SK-N-SH (cell line): Measurements from ENCODE around the gene GMPPB. TPM values are rescaled to one million over a fixed set of nuclear protein-coding genes. Genes with fewer than 3 reads are reported as not detected.

ENCODE experiments used
- CTCF ChIA-PET: fragments of 300-600, 350-600 bp; formaldehyde crosslinking; extraction: SDS; loops from one replicate; lab custom pipeline; 2021; lab: Yijun Ruan, JAX
- POLR2A ChIA-PET: fragments of 350-600 bp; sonication (Branson Sonifier 250); formaldehyde crosslinking; extraction: SDS; loops from one replicate; lab custom pipeline; 2020; ENCODE audit warnings: antibody characterized with exemption, inconsistent platforms; lab: Yijun Ruan, JAX
- DNase-seq: peaks from one replicate; pipeline ENCODE4 v3.0.0; 2012
- H2AFZ ChIP-seq: fragments of 200-600 bp; sonication (generic); 2 replicates; pipeline ENCODE4 v1.8.1; 2016; ENCODE audit warnings: antibody characterized with exemption, mild to moderate bottlenecking, low read depth
- H3F3A ChIP-seq: fragments of 200-600 bp; sonication (generic); replicated peaks from 2 replicates; pipeline ENCODE3; 2016; ENCODE audit warnings: antibody characterized with exemption, mild to moderate bottlenecking; ENCODE audit not compliant: insufficient read depth
- H3K27ac ChIP-seq, 2 experiments: fragments of 200-500 bp in 1 of 2; fragments of 200-600 bp in 1 of 2; sonication (Bioruptor generic) in 1 of 2; sonication (generic), shearing (Covaris generic) in 1 of 2; 2 replicates each; pipeline versions ENCODE4 v1.5.1 to v1.6.1; 2014 to 2016; ENCODE audit warnings: low read depth in 2 of 2, inconsistent platforms in 1 of 2, low read length in 1 of 2, mild to moderate bottlenecking in 1 of 2, mixed read lengths in 1 of 2
- H3K27me3 ChIP-seq: fragments of 200-600 bp; sonication (generic), shearing (Covaris generic); 2 replicates; pipeline ENCODE4 v1.6.1; 2016; ENCODE audit warnings: mixed run types; ENCODE audit not compliant: insufficient read depth
- H3K36me3 ChIP-seq, 2 experiments: fragments of 200-500 bp in 1 of 2; fragments of 200-600 bp in 1 of 2; sonication (Bioruptor generic) in 1 of 2; sonication (generic) in 1 of 2; replicated peaks in 1 of 2; 2 replicates each; pipeline versions ENCODE3 to v1.5.1; 2014 to 2016; ENCODE audit warnings: low read length in 1 of 2, mild to moderate bottlenecking in 1 of 2; ENCODE audit not compliant: insufficient read depth in 2 of 2, control insufficient read depth in 1 of 2
- H3K4me1 ChIP-seq, 2 experiments: fragments of 200-500 bp in 1 of 2; fragments of 200-600 bp in 1 of 2; sonication (Bioruptor generic) in 1 of 2; sonication (generic), shearing (Covaris generic) in 1 of 2; 2 replicates each; pipeline versions ENCODE4 v1.5.1 to v1.6.1; 2014 to 2016; ENCODE audit warnings: low read depth in 1 of 2, low read length in 1 of 2, mixed run types in 1 of 2; ENCODE audit not compliant: insufficient read depth in 2 of 2, control insufficient read depth in 1 of 2
- H3K4me2 ChIP-seq: fragments of 200-600 bp; sonication (generic), shearing (Covaris generic); 2 replicates; pipeline ENCODE4 v1.6.1; 2017; ENCODE audit warnings: mixed run types
- H3K4me3 ChIP-seq, 2 experiments: fragments of 200-500 bp in 1 of 2; fragments of 200-600 bp in 1 of 2; sonication (Bioruptor generic) in 1 of 2; sonication (generic), shearing (Covaris generic) in 1 of 2; 2 replicates each; pipeline versions ENCODE4 v1.5.1 to v1.8.1; 2014 to 2016; ENCODE audit warnings: low read depth in 2 of 2, inconsistent platforms in 1 of 2, low read length in 1 of 2, mild to moderate bottlenecking in 1 of 2, mixed read lengths in 1 of 2, moderate library complexity in 1 of 2
- H3K79me2 ChIP-seq: fragments of 200-600 bp; sonication (generic); 2 replicates; pipeline ENCODE4 v1.8.1; 2017; ENCODE audit warnings: mild to moderate bottlenecking; ENCODE audit not compliant: insufficient read depth
- H3K9ac ChIP-seq: fragments of 200-600 bp; sonication (generic); 2 replicates; pipeline ENCODE4 v1.6.1; 2017; ENCODE audit warnings: mixed run types
- H3K9me2 ChIP-seq: fragments of 200-600 bp; sonication (generic); 2 replicates; pipeline ENCODE4 v1.6.1; 2017; ENCODE audit warnings: mixed run types
- H3K9me3 ChIP-seq: fragments of 200-600 bp; sonication (generic); 2 replicates; pipeline ENCODE4 v1.6.1; 2017; ENCODE audit warnings: mixed run types, mild to moderate bottlenecking, moderate library complexity
- H4K20me1 ChIP-seq: fragments of 200-600 bp; sonication (generic); 2 replicates; pipeline ENCODE4 v1.6.1; 2017; ENCODE audit warnings: mild to moderate bottlenecking, mixed run types; ENCODE audit not compliant: insufficient read depth
- EP300 ChIP-seq, 2 experiments: IDR thresholded peaks; 2 replicates each; pipeline versions ENCODE4 v1.4.0 to v1.6.1; 2012; ENCODE audit warnings: borderline replicate concordance in 1 of 2, low read depth in 1 of 2, low read length in 1 of 2
- FOXM1 ChIP-seq: IDR thresholded peaks from 2 replicates; pipeline ENCODE4 v1.4.0; 2012; ENCODE audit warnings: low read depth, mild to moderate bottlenecking
- GABPA ChIP-seq: IDR thresholded peaks from 2 replicates; pipeline ENCODE4 v1.4.0; 2012; ENCODE audit warnings: low read depth, mild to moderate bottlenecking
- GATA2 ChIP-seq: sonication (generic); formaldehyde crosslinking; IDR thresholded peaks from 2 replicates; pipeline ENCODE4 v1.5.0; 2020; ENCODE audit warnings: mild to moderate bottlenecking, missing genetic modification reagents
- NRF1 ChIP-seq: IDR thresholded peaks from 2 replicates; pipeline ENCODE4 v1.6.1; 2012; ENCODE audit warnings: low read depth, mild to moderate bottlenecking, low read length
- POLR2AphosphoS5 ChIP-seq: IDR thresholded peaks from 2 replicates; pipeline ENCODE4 v1.6.1; 2012; ENCODE audit warnings: low read depth, low read length
- RAD21 ChIP-seq: IDR thresholded peaks from 2 replicates; pipeline ENCODE4 v1.6.1; 2012; ENCODE audit warnings: mild to moderate bottlenecking, low read length
- RXRA ChIP-seq: IDR thresholded peaks from 2 replicates; pipeline ENCODE4 v1.4.0; 2012; ENCODE audit warnings: low read depth, mild to moderate bottlenecking, borderline replicate concordance
- TAF1 ChIP-seq: IDR thresholded peaks from 2 replicates; pipeline ENCODE4 v1.6.1; 2012; ENCODE audit warnings: low read depth, mild to moderate bottlenecking, low read length, moderate library complexity, borderline replicate concordance
- TCF12 ChIP-seq: IDR thresholded peaks from 2 replicates; pipeline ENCODE4 v1.4.0; 2012
- WGBS: methylation state at CpG from one replicate; pipeline ENCODE4 v1.1.6; 2017; ENCODE audit warnings: low lambda C conversion rate; 5-methylcytosine and 5-hydroxymethylcytosine counted together
- polyA plus RNA-seq, 3 experiments: library from polyadenylated mRNA; depleted of rRNA; stranded (reverse); fragments of >200 nt; gene quantifications; 2 replicates each; pipeline ENCODE4 v1.2.3, GENCODE V29; 2012
- TF ChIP-seq, protein P1 (sequence below): IDR thresholded peaks from 2 replicates; pipeline ENCODE4 v1.6.1; 2012; ENCODE audit warnings: mild to moderate bottlenecking, low read depth, low read length, moderate library complexity
- TF ChIP-seq, protein P2 (sequence below): IDR thresholded peaks from 2 replicates; pipeline ENCODE4 v1.4.0; 2012; ENCODE audit warnings: low read depth, borderline replicate concordance
- TF ChIP-seq, protein P3 (sequence below): IDR thresholded peaks from 2 replicates; pipeline ENCODE4 v1.4.0; 2012; ENCODE audit warnings: low read depth
- TF ChIP-seq, protein P4 (sequence below): IDR thresholded peaks from 2 replicates; pipeline ENCODE4 v1.4.0; 2012; ENCODE audit warnings: low read depth, borderline replicate concordance
- TF ChIP-seq, protein P5 (sequence below): fragments of 200-600 bp; sonication (generic); IDR thresholded peaks from 2 replicates; pipeline ENCODE4 v1.6.1; 2017; ENCODE audit warnings: antibody characterized with exemption, mild to moderate bottlenecking, moderate library complexity

Gene GMPPB
- polyA plus RNA-seq, 1 of the 3 experiments (the other 2 are of a cell fraction) = 25.1 TPM

DNA sequence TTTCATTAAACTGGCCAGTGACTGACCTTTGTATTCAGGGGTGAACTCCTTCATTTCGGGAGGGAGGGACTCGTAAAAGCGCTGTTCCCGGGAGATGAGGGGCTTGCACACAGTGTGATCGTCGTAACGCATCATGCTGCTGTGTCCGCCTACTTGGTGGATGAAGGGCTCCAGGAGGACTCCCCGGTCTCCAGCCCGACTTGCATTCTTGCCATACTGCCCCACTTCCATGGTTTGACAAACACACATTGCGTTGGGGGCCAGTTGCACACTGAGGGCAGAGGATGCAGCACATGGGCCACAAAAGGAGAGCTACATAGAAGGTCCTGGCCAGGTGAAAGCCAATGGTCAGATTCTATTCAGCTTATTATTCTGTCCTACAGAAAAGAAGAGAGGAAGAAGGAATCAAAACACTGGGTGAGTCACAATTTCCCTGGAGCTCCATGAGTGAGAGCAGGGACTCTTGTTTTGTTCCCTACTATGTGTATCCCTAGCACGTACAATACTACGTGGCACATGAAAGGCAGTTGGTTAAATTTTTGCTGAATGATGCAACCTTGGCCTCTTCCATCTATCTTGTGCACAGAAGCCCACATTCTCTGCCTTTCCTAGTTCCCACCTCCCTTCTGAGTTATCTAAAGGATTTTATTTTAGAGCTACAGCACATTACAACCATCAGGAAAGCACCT is 24.2 kb upstream of the GMPPB start (continued):
- TF ChIP-seq, protein P1, sequence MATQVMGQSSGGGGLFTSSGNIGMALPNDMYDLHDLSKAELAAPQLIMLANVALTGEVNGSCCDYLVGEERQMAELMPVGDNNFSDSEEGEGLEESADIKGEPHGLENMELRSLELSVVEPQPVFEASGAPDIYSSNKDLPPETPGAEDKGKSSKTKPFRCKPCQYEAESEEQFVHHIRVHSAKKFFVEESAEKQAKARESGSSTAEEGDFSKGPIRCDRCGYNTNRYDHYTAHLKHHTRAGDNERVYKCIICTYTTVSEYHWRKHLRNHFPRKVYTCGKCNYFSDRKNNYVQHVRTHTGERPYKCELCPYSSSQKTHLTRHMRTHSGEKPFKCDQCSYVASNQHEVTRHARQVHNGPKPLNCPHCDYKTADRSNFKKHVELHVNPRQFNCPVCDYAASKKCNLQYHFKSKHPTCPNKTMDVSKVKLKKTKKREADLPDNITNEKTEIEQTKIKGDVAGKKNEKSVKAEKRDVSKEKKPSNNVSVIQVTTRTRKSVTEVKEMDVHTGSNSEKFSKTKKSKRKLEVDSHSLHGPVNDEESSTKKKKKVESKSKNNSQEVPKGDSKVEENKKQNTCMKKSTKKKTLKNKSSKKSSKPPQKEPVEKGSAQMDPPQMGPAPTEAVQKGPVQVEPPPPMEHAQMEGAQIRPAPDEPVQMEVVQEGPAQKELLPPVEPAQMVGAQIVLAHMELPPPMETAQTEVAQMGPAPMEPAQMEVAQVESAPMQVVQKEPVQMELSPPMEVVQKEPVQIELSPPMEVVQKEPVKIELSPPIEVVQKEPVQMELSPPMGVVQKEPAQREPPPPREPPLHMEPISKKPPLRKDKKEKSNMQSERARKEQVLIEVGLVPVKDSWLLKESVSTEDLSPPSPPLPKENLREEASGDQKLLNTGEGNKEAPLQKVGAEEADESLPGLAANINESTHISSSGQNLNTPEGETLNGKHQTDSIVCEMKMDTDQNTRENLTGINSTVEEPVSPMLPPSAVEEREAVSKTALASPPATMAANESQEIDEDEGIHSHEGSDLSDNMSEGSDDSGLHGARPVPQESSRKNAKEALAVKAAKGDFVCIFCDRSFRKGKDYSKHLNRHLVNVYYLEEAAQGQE = no peak

DNA sequence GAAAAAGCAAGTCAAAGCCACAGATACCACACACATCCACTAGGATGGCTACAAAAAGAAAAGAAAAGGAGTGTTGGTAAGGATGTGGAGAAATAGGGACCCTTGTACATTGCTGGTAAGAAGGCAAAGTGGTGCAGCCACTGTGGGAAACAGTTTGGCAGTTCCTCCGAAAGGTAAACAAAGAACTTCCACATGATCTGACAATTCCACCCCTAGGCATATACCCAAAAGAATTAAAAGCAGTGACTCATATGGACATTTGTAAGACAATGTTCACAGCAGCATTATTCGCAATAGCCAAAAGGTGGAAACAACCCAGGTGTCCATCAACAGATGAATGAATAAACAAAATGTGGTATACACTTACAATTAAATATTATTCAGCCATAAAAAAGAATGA is 22.2 kb upstream of the GMPPB start:
- Histone ChIP-seq H3K4me1 (no peaks in the 10 kb centered on the region), H4K20me1 (peaks cover 23% of the 10 kb centered on the region), H3K36me3 (peaks cover 14 to 15% of the 10 kb centered on the region in 2 experiments), H3K79me2 (peaks cover 74% of the 10 kb centered on the region), H3K9me2 (no peaks in the 10 kb centered on the region), H3K27me3 (no peaks in the 10 kb centered on the region), H3K4me3 (no peak overlapping the region), H3F3A (peaks cover 9% of the 10 kb centered on the region), H2AFZ (no peak overlapping the region), H3K9ac (no peak overlapping the region), H3K4me2 (no peak overlapping the region), H3K27ac (no peak overlapping the region), H3K9me3 (no peaks in the 10 kb centered on the region)
- POLR2A ChIA-PET = no interaction called here
- CTCF ChIA-PET = no interaction called here
- no peak for DNase-seq
- no peak for TF ChIP-seq RXRA
- no peak for TF ChIP-seq RAD21
- TF ChIP-seq GABPA = no peak
- TF ChIP-seq NRF1 = no peak
- TF ChIP-seq, protein P2, sequence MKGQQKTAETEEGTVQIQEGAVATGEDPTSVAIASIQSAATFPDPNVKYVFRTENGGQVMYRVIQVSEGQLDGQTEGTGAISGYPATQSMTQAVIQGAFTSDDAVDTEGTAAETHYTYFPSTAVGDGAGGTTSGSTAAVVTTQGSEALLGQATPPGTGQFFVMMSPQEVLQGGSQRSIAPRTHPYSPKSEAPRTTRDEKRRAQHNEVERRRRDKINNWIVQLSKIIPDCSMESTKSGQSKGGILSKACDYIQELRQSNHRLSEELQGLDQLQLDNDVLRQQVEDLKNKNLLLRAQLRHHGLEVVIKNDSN = no peak
- TF ChIP-seq, protein P3, sequence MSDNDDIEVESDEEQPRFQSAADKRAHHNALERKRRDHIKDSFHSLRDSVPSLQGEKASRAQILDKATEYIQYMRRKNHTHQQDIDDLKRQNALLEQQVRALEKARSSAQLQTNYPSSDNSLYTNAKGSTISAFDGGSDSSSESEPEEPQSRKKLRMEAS = no peak
- no peak for TF ChIP-seq GATA2 (CRISPR knock-in tag)
- TF ChIP-seq TAF1 = no peak
- no peak for TF ChIP-seq EP300 (IDR thresholded peaks at IDR 0.05; ENCODE audit: borderline replicate concordance in 1 of 2, low read depth in 1 of 2, low read length in 1 of 2)
- no peak for TF ChIP-seq TCF12
- TF ChIP-seq, protein P4, sequence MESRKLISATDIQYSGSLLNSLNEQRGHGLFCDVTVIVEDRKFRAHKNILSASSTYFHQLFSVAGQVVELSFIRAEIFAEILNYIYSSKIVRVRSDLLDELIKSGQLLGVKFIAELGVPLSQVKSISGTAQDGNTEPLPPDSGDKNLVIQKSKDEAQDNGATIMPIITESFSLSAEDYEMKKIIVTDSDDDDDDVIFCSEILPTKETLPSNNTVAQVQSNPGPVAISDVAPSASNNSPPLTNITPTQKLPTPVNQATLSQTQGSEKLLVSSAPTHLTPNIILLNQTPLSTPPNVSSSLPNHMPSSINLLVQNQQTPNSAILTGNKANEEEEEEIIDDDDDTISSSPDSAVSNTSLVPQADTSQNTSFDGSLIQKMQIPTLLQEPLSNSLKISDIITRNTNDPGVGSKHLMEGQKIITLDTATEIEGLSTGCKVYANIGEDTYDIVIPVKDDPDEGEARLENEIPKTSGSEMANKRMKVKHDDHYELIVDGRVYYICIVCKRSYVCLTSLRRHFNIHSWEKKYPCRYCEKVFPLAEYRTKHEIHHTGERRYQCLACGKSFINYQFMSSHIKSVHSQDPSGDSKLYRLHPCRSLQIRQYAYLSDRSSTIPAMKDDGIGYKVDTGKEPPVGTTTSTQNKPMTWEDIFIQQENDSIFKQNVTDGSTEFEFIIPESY = no peak
- no peak for TF ChIP-seq FOXM1
- TF ChIP-seq POLR2AphosphoS5 = no peak
- TF ChIP-seq, protein P5, sequence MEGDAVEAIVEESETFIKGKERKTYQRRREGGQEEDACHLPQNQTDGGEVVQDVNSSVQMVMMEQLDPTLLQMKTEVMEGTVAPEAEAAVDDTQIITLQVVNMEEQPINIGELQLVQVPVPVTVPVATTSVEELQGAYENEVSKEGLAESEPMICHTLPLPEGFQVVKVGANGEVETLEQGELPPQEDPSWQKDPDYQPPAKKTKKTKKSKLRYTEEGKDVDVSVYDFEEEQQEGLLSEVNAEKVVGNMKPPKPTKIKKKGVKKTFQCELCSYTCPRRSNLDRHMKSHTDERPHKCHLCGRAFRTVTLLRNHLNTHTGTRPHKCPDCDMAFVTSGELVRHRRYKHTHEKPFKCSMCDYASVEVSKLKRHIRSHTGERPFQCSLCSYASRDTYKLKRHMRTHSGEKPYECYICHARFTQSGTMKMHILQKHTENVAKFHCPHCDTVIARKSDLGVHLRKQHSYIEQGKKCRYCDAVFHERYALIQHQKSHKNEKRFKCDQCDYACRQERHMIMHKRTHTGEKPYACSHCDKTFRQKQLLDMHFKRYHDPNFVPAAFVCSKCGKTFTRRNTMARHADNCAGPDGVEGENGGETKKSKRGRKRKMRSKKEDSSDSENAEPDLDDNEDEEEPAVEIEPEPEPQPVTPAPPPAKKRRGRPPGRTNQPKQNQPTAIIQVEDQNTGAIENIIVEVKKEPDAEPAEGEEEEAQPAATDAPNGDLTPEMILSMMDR = no peak
- WGBS = 100% methylated on average over 2 of the region's 2 CpGs
